BLaER1 (cell line): Measurements from ENCODE around the gene ASMT.

Experiments used
- H3K27ac ChIP-seq: shearing (Covaris generic); formaldehyde crosslinking; 2 replicates; pipeline ENCODE4 v1.8.1; 2022
- H3K27me3 ChIP-seq: shearing (Covaris generic); formaldehyde crosslinking; 2 replicates; pipeline ENCODE4 v1.8.1; 2022
- H3K36me3 ChIP-seq: shearing (Covaris generic); formaldehyde crosslinking; 2 replicates; pipeline ENCODE4 v1.8.1; 2022
- H3K4me1 ChIP-seq: shearing (Covaris generic); formaldehyde crosslinking; 2 replicates; pipeline ENCODE4 v1.8.1; 2022
- H3K4me2 ChIP-seq: shearing (Covaris generic); formaldehyde crosslinking; 2 replicates; pipeline ENCODE4 v1.8.1; 2022
- H3K4me3 ChIP-seq: shearing (Covaris generic); formaldehyde crosslinking; 2 replicates; pipeline ENCODE4 v1.8.1; 2022
- H3K9ac ChIP-seq: shearing (Covaris generic); formaldehyde crosslinking; 2 replicates; pipeline ENCODE4 v1.8.1; 2022
- H3K9me3 ChIP-seq: shearing (Covaris generic); formaldehyde crosslinking; 2 replicates; pipeline ENCODE4 v1.8.1; 2022
- H4K20me1 ChIP-seq: shearing (Covaris generic); formaldehyde crosslinking; 2 replicates; pipeline ENCODE4 v1.8.1; 2022
- Cebpa-rat ChIP-seq: shearing (Covaris generic); IDR thresholded peaks from 2 replicates; pipeline ENCODE4 v1.8.1; 2022

The ASMT gene

GRCh38 chrX:1598021-1598875, 16.6 kb upstream of the ASMT start:
- Histone ChIP-seq H3K4me2 (peak overlapping the region; percentile 93), H3K4me1 (peaks cover 49% of the 10 kb centered on the region), H3K4me3 (peak overlapping the region; percentile 57), H3K27me3 (no peaks in the 10 kb centered on the region), H4K20me1 (peaks cover 96% of the 10 kb centered on the region), H3K9me3 (peaks cover 21% of the 10 kb centered on the region), H3K9ac (peak overlapping the region; percentile 71), H3K36me3 (peaks cover 85% of the 10 kb centered on the region), H3K27ac (peak overlapping the region; percentile 76)
- TF ChIP-seq Cebpa-rat = no peak

GRCh38 chrX:1598876-1599790, 15.7 kb upstream of the ASMT start:
- Histone ChIP-seq H3K27me3 (no peaks in the 10 kb centered on the region), H3K36me3 (peaks cover 84% of the 10 kb centered on the region), H3K4me1 (peaks cover 40% of the 10 kb centered on the region), H3K4me3 (peak overlapping the region; percentile 57), H3K9me3 (peaks cover 21% of the 10 kb centered on the region), H3K4me2 (peak overlapping the region; percentile 93), H3K9ac (peak overlapping the region; percentile 71), H4K20me1 (peaks cover 93% of the 10 kb centered on the region), H3K27ac (peak overlapping the region; percentile 76)
- no peak for TF ChIP-seq Cebpa-rat

- Histone ChIP-seq H3K27ac (peak overlapping the region; percentile 76), H3K4me3 (peak overlapping the region; percentile 57), H3K9me3 (peaks cover 21% of the 10 kb centered on the region), H3K27me3 (no peaks in the 10 kb centered on the region), H3K4me1 (peaks cover 38% of the 10 kb centered on the region), H3K36me3 (peaks cover 83% of the 10 kb centered on the region), H4K20me1 (peaks cover 93% of the 10 kb centered on the region), H3K4me2 (peak overlapping the region; percentile 93), H3K9ac (peak overlapping the region; percentile 71; the same call in 1 of the 2 replicates)
- no peak for TF ChIP-seq Cebpa-rat
Observed at GRCh38 chrX:1599791-1600405, 15.0 kb upstream of the ASMT start.

- Histone ChIP-seq H3K4me1 (peaks cover 38% of the 10 kb centered on the region), H3K9me3 (peaks cover 21% of the 10 kb centered on the region), H3K4me2 (peak overlapping the region; percentile 93), H3K27ac (no peak overlapping the region), H3K4me3 (0 out of 2 replicates have a peak overlapping the region, but pooled peaks have one; percentile 57), H4K20me1 (peaks cover 93% of the 10 kb centered on the region), H3K9ac (no peak overlapping the region), H3K36me3 (peaks cover 83% of the 10 kb centered on the region), H3K27me3 (no peaks in the 10 kb centered on the region)
- no peak for TF ChIP-seq Cebpa-rat
Observed at GRCh38 chrX:1600406-1601050, 14.3 kb upstream of the ASMT start.

- peaks cover 90% of the 10 kb centered on the region for H4K20me1 ChIP-seq
- H3K4me3 ChIP-seq = 0 out of 2 replicates have a peak overlapping the region, but pooled peaks have one; percentile 11
- H3K27me3 ChIP-seq = no peaks in the 10 kb centered on the region
- peaks cover 21% of the 10 kb centered on the region for H3K9me3 ChIP-seq
- no peak for TF ChIP-seq Cebpa-rat
- peaks cover 38% of the 10 kb centered on the region for H3K4me1 ChIP-seq
- H3K4me2 ChIP-seq = no peak overlapping the region
- H3K36me3 ChIP-seq = peaks cover 83% of the 10 kb centered on the region
- no peak overlapping the region for H3K27ac ChIP-seq
- H3K9ac ChIP-seq = no peak overlapping the region
Observed at GRCh38 chrX:1601051-1601767, 13.7 kb upstream of the ASMT start.

- H3K36me3 ChIP-seq = peaks cover 87% of the 10 kb centered on the region
Observed at GRCh38 chrX:1601768-1602085, 13.1 kb upstream of the ASMT start.

GRCh38 chrX:1602299-1602698, 12.6 kb upstream of the ASMT start:
- Histone ChIP-seq H3K4me2 (no peak overlapping the region), H4K20me1 (peaks cover 83% of the 10 kb centered on the region), H3K4me3 (no peak overlapping the region), H3K9me3 (peaks cover 21% of the 10 kb centered on the region), H3K4me1 (peaks cover 32% of the 10 kb centered on the region), H3K9ac (no peak overlapping the region), H3K27ac (no peak overlapping the region), H3K27me3 (no peaks in the 10 kb centered on the region), H3K36me3 (peaks cover 87% of the 10 kb centered on the region)
- no peak for TF ChIP-seq Cebpa-rat

More at GRCh38 chrX:1601768-1602085, 13.1 kb upstream of the ASMT start:
- TF ChIP-seq Cebpa-rat = no peak
- Histone ChIP-seq H3K4me2 (no peak overlapping the region), H3K4me1 (peaks cover 38% of the 10 kb centered on the region), H3K9me3 (peaks cover 21% of the 10 kb centered on the region), H3K4me3 (0 out of 2 replicates have a peak overlapping the region, but pooled peaks have one; percentile 11), H3K27me3 (no peaks in the 10 kb centered on the region), H3K27ac (no peak overlapping the region), H3K9ac (no peak overlapping the region), H4K20me1 (peaks cover 89% of the 10 kb centered on the region)

GRCh38 chrX:1606496-1606895, 8.4 kb upstream of the ASMT start:
- TF ChIP-seq Cebpa-rat = no peak
- Histone ChIP-seq H3K27me3 (no peaks in the 10 kb centered on the region), H3K4me3 (no peak overlapping the region), H3K36me3 (peaks cover 59% of the 10 kb centered on the region), H3K4me2 (no peak overlapping the region), H3K27ac (no peak overlapping the region), H4K20me1 (peaks cover 41% of the 10 kb centered on the region), H3K4me1 (peaks cover 22% of the 10 kb centered on the region), H3K9ac (no peak overlapping the region), H3K9me3 (peaks cover 12% of the 10 kb centered on the region)
